HG03521 (cell line): ENCODE data around the gene MICU1.

ENCODE experiments used
- ATAC-seq: cut with Tn5 transposase; IDR thresholded peaks from one replicate; pipeline ENCODE4 v1.9.1; 2021; ENCODE audit warnings: mild to moderate bottlenecking, moderate library complexity; ENCODE audit not compliant: unreplicated experiment

MICU1 gene

DNA sequence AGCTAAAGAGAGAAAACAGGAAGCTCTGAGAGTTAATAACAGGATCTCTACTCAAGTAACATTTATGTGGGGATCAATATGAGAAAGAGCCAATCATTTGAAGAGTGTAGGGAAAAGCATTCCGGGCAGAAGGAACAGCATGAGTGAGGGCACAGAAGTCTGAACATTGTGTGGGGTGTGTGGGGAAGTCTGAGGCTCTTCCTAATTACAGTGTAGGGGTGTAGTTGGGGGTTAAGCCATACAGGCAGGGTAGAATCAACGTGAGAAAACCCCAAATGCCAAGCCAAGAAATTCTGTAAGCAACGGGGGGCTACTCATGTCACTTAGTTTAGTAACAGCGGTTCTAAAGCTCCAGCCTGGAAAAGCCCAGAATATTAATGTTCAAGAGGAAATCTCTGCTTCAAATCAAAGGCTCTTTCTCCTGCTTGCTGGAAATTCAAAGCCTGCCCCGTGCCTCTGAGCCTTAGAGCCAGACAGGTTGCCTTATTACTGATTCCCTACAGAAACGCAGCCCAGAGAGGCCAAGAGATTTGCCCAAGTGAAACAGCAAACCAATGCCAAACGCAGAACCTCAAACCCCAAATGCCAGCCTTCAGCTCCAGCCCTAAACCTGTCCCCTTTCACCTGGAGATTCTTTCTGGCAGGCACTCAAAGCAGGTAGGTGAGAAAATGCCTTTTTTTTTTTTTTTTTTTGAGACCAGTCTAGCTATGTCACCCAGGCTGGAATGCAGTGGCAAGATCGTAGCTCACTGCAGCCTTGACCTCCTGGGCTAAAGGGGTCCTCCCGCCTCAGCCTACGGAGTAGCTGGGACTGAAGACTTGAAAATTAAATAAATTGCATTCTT lies 307.2 kb downstream of the MICU1 start:
- ATAC-seq, result no peak
